ENCODE measurements around the gene ARSD. TPM values are rescaled to one million over a fixed set of nuclear protein-coding genes. Genes with fewer than 3 reads are reported as not detected.

Gene ARSD
- total RNA-seq, 1 experiment from 2014 or later = 10.3 TPM

DNA sequence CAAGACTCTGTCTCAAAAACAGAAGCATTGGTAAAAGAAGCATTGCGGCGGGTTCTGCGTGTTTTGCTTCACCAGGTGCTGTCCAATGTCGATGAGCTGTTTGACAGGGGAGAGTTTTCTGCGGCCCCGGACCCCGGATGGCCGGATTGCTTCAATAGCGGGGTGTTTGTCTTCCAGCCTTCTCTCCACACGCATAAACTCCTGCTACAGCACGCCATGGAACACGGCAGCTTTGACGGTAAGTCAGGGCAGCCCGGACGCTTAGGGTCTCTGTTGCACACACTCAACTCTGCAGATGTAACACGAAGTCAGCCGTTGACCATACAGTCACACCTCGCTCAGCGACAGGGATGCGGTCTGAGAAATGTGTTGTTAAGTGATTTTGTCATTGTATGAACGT is 74.2 kb downstream of the ARSD start:
- H2BK12ac ChIP-seq (ENCODE audit: insufficient read length, low read depth, low read length) = no peak overlapping the region
- no peaks in the 10 kb centered on the region for H3K4me1 ChIP-seq (ENCODE audit: insufficient read depth, low read length)
- no peak overlapping the region for H2AK5ac ChIP-seq (ENCODE audit: insufficient read length, low read length)
- no peak overlapping the region for H3K18ac ChIP-seq (ENCODE audit: insufficient read length, low read depth, low read length)
- no peak overlapping the region for H2BK15ac ChIP-seq (ENCODE audit: low read depth, low read length)
- no peak overlapping the region for H3K4ac ChIP-seq (ENCODE audit: low read depth, low read length)
- no peak overlapping the region for H3K9ac ChIP-seq (ENCODE audit: extremely low read depth, insufficient read length, low read length)
- TF ChIP-seq, protein P1, sequence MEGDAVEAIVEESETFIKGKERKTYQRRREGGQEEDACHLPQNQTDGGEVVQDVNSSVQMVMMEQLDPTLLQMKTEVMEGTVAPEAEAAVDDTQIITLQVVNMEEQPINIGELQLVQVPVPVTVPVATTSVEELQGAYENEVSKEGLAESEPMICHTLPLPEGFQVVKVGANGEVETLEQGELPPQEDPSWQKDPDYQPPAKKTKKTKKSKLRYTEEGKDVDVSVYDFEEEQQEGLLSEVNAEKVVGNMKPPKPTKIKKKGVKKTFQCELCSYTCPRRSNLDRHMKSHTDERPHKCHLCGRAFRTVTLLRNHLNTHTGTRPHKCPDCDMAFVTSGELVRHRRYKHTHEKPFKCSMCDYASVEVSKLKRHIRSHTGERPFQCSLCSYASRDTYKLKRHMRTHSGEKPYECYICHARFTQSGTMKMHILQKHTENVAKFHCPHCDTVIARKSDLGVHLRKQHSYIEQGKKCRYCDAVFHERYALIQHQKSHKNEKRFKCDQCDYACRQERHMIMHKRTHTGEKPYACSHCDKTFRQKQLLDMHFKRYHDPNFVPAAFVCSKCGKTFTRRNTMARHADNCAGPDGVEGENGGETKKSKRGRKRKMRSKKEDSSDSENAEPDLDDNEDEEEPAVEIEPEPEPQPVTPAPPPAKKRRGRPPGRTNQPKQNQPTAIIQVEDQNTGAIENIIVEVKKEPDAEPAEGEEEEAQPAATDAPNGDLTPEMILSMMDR (conservative IDR thresholded peaks at IDR 0.05) = no peak
- Mint-ChIP-seq H3K4me3 (no peak overlapping the region), H3K4me1 (peaks cover 8 to 10% of the 10 kb centered on the region in 2 experiments), H3K36me3 (ENCODE audit: insufficient read depth in 1 of 3, low read depth in 3 of 3) (peaks cover 32 to 48% (median 48%) of the 10 kb centered on the region in 3 experiments; a peak in 6 of 7 replicates), H3K9me3 (no peaks in the 10 kb centered on the region), H3K27ac (no peak overlapping the region), H3K27me3 (ENCODE audit: low read depth) (no peaks in the 10 kb centered on the region)
- WGBS (ENCODE audit: extremely low coverage, insufficient read length, low lambda C conversion rate) = no CpG with 5 or more reads among the region's 21 CpGs
- H2AFZ ChIP-seq (ENCODE audit: low read length) = no peak overlapping the region
- no peak overlapping the region for H3K23ac ChIP-seq (ENCODE audit: insufficient read length, low read depth, low read length)
- H2BK5ac ChIP-seq (ENCODE audit: insufficient read length, low read length) = no peak overlapping the region
- H3K27ac ChIP-seq (ENCODE audit: insufficient read length, low read depth, low read length) = no peak overlapping the region
- H3K27me3 ChIP-seq (ENCODE audit: insufficient read depth, low read length) = no peaks in the 10 kb centered on the region
- H3K4me2 ChIP-seq (ENCODE audit: insufficient read depth, insufficient read length, low read length) = no peak overlapping the region
- H3K23me2 ChIP-seq (ENCODE audit: insufficient read length, low read depth, low read length, poor library complexity, severe bottlenecking) = no peaks in the 10 kb centered on the region
- no peak overlapping the region for H3K14ac ChIP-seq (ENCODE audit: insufficient read depth, low read length)
- no peaks in the 10 kb centered on the region for H3K79me2 ChIP-seq (ENCODE audit: insufficient read depth, low read length)
- no peak overlapping the region for H2BK120ac ChIP-seq (ENCODE audit: low read depth, low read length, poor library complexity, severe bottlenecking)
- no peak overlapping the region for H4K5ac ChIP-seq (ENCODE audit: insufficient read length, low read depth, low read length)
- no peaks in the 10 kb centered on the region for H4K20me1 ChIP-seq (ENCODE audit: control insufficient read depth, insufficient read depth, insufficient read length)
- H3T11ph ChIP-seq (ENCODE audit: low read length) = no peak overlapping the region
- H4K8ac ChIP-seq (replicated peaks; ENCODE audit: insufficient read length, low read depth, low read length) = no peak overlapping the region
- no peak for DNase-seq
- no peak overlapping the region for H4K91ac ChIP-seq (ENCODE audit: insufficient read length, low read depth, low read length)
- H2BK20ac ChIP-seq (ENCODE audit: low read depth, low read length, poor library complexity, severe bottlenecking) = no peak overlapping the region
- no peaks in the 10 kb centered on the region for H3K79me1 ChIP-seq (ENCODE audit: insufficient read depth, low read depth, low read length, poor library complexity, severe bottlenecking)
- H3K56ac ChIP-seq (ENCODE audit: insufficient read length, low read depth, low read length) = no peak overlapping the region
- no peaks in the 10 kb centered on the region for H3K9me3 ChIP-seq (ENCODE audit: control insufficient read depth, low read depth, low read length)

Other genes starting within 250 kb of the ARSD start
- gene CD99, start 238.0 kb downstream of the ARSD start, total RNA-seq (2021) = 92.1 and 92.4 TPM in 2 replicates
- gene XG, start 177.3 kb downstream of the ARSD start, total RNA-seq (2021) = 1.1 and 1.7 TPM in 2 replicates
- 95.9 and 99.9 TPM in 2 replicates for gene GYG2, start 100.4 kb downstream of the ARSD start, total RNA-seq (2021)
- not detected in 2 replicates for gene ARSH, start 77.2 kb upstream of the ARSD start, total RNA-seq (2021)
- not detected in 2 replicates for gene ARSF, start 112.1 kb upstream of the ARSD start, total RNA-seq (2021)